HL-60 (cell line): Measurements from ENCODE around the gene CAMSAP2.

Experiments used
- DNase-seq, 2 experiments: peaks; one replicate each; pipeline ENCODE4 v3.0.0-alpha.2; 2010 to 2020; ENCODE audit warnings: low read depth in 1 of 2, low spot score in 1 of 2
- H3K27ac ChIP-seq: fragments of 250-450 bp; sonication (Bioruptor Pico); replicated peaks from 2 replicates; pipeline ENCODE4 v1.5.1; 2020; ENCODE audit warnings: mild to moderate bottlenecking, moderate library complexity
- H3K27me3 ChIP-seq: fragments of 250-450 bp; sonication (Bioruptor Pico); 2 replicates; pipeline ENCODE4 v1.5.1; 2021; ENCODE audit warnings: mild to moderate bottlenecking, moderate library complexity; ENCODE audit not compliant: insufficient read depth, poor library complexity, severe bottlenecking
- H3K4me3 ChIP-seq: replicated peaks from 2 replicates; pipeline ENCODE4 v1.5.1; 2011; ENCODE audit warnings: mild to moderate bottlenecking, control low read depth, low read length; ENCODE audit not compliant: insufficient read depth
- CTCF ChIP-seq: IDR thresholded peaks from one replicate; pipeline ENCODE4 v1.5.1; 2011; ENCODE audit warnings: low read length, control low read depth, inconsistent platforms; ENCODE audit not compliant: insufficient read depth
- GABPA ChIP-seq: IDR thresholded peaks from 2 replicates; pipeline ENCODE4 v1.6.1; 2012; ENCODE audit warnings: low read depth
- POLR2AphosphoS5 ChIP-seq: IDR thresholded peaks from 2 replicates; pipeline ENCODE4 v1.6.1; 2012; ENCODE audit warnings: low read depth
- REST ChIP-seq: IDR thresholded peaks from 2 replicates; pipeline ENCODE4 v1.6.1; 2012; ENCODE audit warnings: low read depth; ENCODE audit not compliant: insufficient replicate concordance
- SPI1 ChIP-seq: IDR thresholded peaks from 2 replicates; pipeline ENCODE4 v1.6.1; 2012; ENCODE audit warnings: low read depth, mild to moderate bottlenecking, borderline replicate concordance

The CAMSAP2 gene

GRCh38 chr1:200909071-200909470 lies 170.4 kb downstream of the CAMSAP2 start:
- TF ChIP-seq CTCF (no peak), SPI1 (no peak), REST (no peak), POLR2AphosphoS5 (no peak), GABPA (no peak)
- H3K4me3 ChIP-seq = no peak overlapping the region
- H3K27me3 ChIP-seq = no peaks in the 10 kb centered on the region
- no peak overlapping the region; the same call in 1 of the 2 replicates for H3K27ac ChIP-seq
- no peak for DNase-seq

GRCh38 chr1:200909757-200910239 lies 171.1 kb downstream of the CAMSAP2 start:
- no peak for DNase-seq
- Histone ChIP-seq H3K27me3 (no peaks in the 10 kb centered on the region), H3K27ac (no peak overlapping the region), H3K4me3 (no peak overlapping the region)
- no peak for TF ChIP-seq REST
- TF ChIP-seq SPI1 = no peak
- no peak for TF ChIP-seq GABPA
- no peak for TF ChIP-seq CTCF
- TF ChIP-seq POLR2AphosphoS5 = no peak
